Activated CD8-positive, alpha-beta T cell treated with anti-CD3 and anti-CD28 coated beads for 36 hours (primary cell): ENCODE measurements around the gene CCR5AS.
A peak's percentile ranks its signal among the peaks of the same experiment; 100 is the strongest.
"Not testable (repeated sequence)": the region's sequence is repeated elsewhere in the genome, so short reads cannot be mapped to it uniquely, and the experiment has no call there.

ENCODE experiments used
- ATAC-seq: fragments of 200-7000 bp; cut with Tn5 transposase; one replicate; pipeline ENCODE4 v1.10.0; 2021; ENCODE audit warnings: mild to moderate bottlenecking, moderate library complexity
- CTCF ChIA-PET: fragments of 350-600 bp; sonication (Branson Sonifier 250); formaldehyde crosslinking; loops from one replicate; lab custom pipeline; 2021; ENCODE audit warnings: antibody characterized with exemption; lab: Charles Lee
- POLR2A ChIA-PET: fragments of 350-600 bp; sonication (Branson Sonifier 250); formaldehyde crosslinking; loops from one replicate; lab custom pipeline; 2021; ENCODE audit warnings: antibody characterized with exemption; lab: Charles Lee
- DNase-seq: peaks from one replicate; pipeline ENCODE4 v3.0.0-alpha.2; 2020
- H3K27ac Mint-ChIP-seq: one replicate; pipeline ENCODE4 v1.8.0; 2021; ENCODE audit warnings: mild to moderate bottlenecking, mixed read lengths
- H3K27me3 Mint-ChIP-seq: one replicate; pipeline ENCODE4 v1.8.0; 2021; ENCODE audit warnings: mixed read lengths
- H3K36me3 Mint-ChIP-seq: one replicate; pipeline ENCODE4 v1.8.0; 2021; ENCODE audit warnings: low read depth, mixed read lengths
- H3K4me1 Mint-ChIP-seq: one replicate; pipeline ENCODE4 v1.8.0; 2021; ENCODE audit warnings: low read depth, mixed read lengths
- H3K4me3 Mint-ChIP-seq: one replicate; pipeline ENCODE4 v1.8.0; 2021; ENCODE audit warnings: mild to moderate bottlenecking, moderate library complexity, mixed read lengths
- H3K9me3 Mint-ChIP-seq: one replicate; pipeline ENCODE4 v1.8.0; 2021; ENCODE audit warnings: mixed read lengths
- intact Hi-C: fragments of 100-400 bp; cut with micrococcal nuclease; formaldehyde crosslinking; loops from one replicate; pipeline ENCODE4 v1.10.0; 2022
- TF ChIP-seq, protein P1 (sequence below): fragments of 200-600 bp; IDR thresholded peaks from one replicate; pipeline ENCODE4 v1.8.0; 2022; ENCODE audit warnings: antibody characterized with exemption, mild to moderate bottlenecking

The CCR5AS gene

GRCh38 chr3:46335541-46335940 is 71.3 kb downstream of the CCR5AS start:
- TF ChIP-seq, protein P1, sequence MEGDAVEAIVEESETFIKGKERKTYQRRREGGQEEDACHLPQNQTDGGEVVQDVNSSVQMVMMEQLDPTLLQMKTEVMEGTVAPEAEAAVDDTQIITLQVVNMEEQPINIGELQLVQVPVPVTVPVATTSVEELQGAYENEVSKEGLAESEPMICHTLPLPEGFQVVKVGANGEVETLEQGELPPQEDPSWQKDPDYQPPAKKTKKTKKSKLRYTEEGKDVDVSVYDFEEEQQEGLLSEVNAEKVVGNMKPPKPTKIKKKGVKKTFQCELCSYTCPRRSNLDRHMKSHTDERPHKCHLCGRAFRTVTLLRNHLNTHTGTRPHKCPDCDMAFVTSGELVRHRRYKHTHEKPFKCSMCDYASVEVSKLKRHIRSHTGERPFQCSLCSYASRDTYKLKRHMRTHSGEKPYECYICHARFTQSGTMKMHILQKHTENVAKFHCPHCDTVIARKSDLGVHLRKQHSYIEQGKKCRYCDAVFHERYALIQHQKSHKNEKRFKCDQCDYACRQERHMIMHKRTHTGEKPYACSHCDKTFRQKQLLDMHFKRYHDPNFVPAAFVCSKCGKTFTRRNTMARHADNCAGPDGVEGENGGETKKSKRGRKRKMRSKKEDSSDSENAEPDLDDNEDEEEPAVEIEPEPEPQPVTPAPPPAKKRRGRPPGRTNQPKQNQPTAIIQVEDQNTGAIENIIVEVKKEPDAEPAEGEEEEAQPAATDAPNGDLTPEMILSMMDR: no peak
- ATAC-seq (no peak), DNase-seq (no peak)
- no peak overlapping the region for H3K4me3 Mint-ChIP-seq
- H3K36me3 Mint-ChIP-seq: peaks cover 10% of the 10 kb centered on the region
- peaks cover 25% of the 10 kb centered on the region for H3K9me3 Mint-ChIP-seq
- H3K27me3 Mint-ChIP-seq: peaks cover 5% of the 10 kb centered on the region
- ChIA-PET POLR2A (interaction anchor here (0.8 to 1.0 kb wide), 2 partner anchors 21 to 35 kb away, joined by 3 to 4 read pairs; no protein-coding TSS in a partner anchor), CTCF (interaction anchor here (0.9 to 2.8 kb wide), 7 partner anchors 14 to 257 kb away, joined by 3 to 7 read pairs (median 4); partner anchors contain the start of gene CCR2)
- no peak overlapping the region for H3K27ac Mint-ChIP-seq
- peaks cover 8% of the 10 kb centered on the region for H3K4me1 Mint-ChIP-seq
- intact Hi-C loops: no loop called here

DNA sequence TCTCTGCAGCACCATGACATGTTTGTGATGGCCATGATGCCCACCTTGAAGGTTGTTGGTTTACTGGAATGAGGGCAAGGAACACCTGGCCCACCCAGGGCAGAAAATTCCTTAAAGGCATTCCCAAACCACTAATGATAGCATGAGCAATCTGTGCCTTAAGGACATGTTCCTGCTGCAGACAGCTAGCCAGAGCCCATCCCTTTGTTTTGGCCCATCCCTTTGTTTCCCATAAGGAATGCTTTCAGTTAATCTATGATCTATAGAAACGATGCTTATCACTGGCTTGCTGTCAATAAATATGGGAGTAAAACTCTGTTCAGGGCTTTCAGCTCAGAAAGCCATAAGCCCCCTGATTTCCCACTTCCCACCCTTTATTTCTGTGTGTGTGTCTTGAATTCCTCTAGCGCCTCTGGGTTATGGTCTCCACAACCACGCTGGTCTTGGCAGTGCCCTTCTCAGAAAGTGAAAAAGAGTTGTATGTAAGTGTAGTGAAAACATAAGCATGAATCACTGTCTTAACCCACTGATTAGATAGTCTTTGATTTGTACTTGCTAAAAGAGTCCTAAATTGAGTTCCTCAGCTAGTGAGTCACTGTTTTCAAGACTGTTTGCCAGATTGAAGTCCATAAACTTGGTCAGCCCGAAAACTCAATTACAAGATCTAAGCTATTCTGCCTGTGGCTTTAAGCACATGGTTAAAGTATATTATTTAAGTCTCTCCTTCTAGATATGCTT is 72.0 kb downstream of the CCR5AS start:
- Mint-ChIP-seq H3K36me3 (peaks cover 10% of the 10 kb centered on the region), H3K27me3 (peaks cover 5% of the 10 kb centered on the region), H3K27ac (no peak overlapping the region), H3K4me3 (no peak overlapping the region), H3K9me3 (peaks cover 21% of the 10 kb centered on the region), H3K4me1 (peaks cover 8% of the 10 kb centered on the region)
- intact Hi-C loops: no loop called here
- ChIA-PET CTCF (interaction anchor here (1.0 to 2.8 kb wide), 6 partner anchors 13 to 256 kb away, joined by 3 to 7 read pairs (median 5); no protein-coding TSS in a partner anchor), POLR2A (interaction anchor here (0.8 to 1.0 kb wide), 2 partner anchors 22 to 35 kb away, joined by 3 to 4 read pairs; no protein-coding TSS in a partner anchor)
- TF ChIP-seq, protein P1: no peak
- peak; percentile 35 for DNase-seq
- peak; percentile 90 for ATAC-seq

- H3K27me3 Mint-ChIP-seq, ATAC-seq, intact Hi-C loops, H3K27ac Mint-ChIP-seq, H3K36me3 Mint-ChIP-seq, CTCF ChIA-PET, POLR2A ChIA-PET, H3K4me3 Mint-ChIP-seq, DNase-seq, H3K4me1 Mint-ChIP-seq, H3K9me3 Mint-ChIP-seq: not testable (repeated sequence)
Observed at GRCh38 chr3:46330676-46331075, 76.2 kb downstream of the CCR5AS start.

GRCh38 chr3:46325645-46326300 is 81.1 kb downstream of the CCR5AS start:
- Mint-ChIP-seq H3K4me1 (no peaks in the 10 kb centered on the region), H3K27ac (no peak overlapping the region), H3K27me3 (peaks cover 4% of the 10 kb centered on the region), H3K4me3 (no peak overlapping the region), H3K36me3 (no peaks in the 10 kb centered on the region), H3K9me3 (no peaks in the 10 kb centered on the region)
- intact Hi-C loops: no loop called here
- TF ChIP-seq, protein P1: no peak
- ChIA-PET CTCF (no interaction called here), POLR2A (no interaction called here)
- ATAC-seq (no peak), DNase-seq (no peak)

DNA sequence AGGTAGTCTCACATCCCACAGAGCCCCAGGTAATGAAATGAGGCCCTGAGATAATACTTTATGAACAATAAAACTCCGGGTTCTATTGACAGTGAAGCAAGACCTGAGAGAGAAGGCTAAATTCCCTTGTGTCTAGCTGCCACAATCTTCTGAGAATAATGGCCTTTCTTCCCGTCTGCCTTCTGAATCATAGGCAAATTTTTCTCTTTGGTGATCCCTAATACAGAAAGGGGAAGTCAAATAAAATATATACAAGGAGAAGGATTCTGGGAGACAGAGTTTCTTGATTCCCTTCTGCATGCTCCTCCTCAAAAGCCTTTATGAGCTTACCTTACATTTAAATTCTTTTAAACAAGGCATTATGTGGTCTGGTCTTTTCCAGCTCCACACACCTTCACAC is 82.8 kb downstream of the CCR5AS start:
- Mint-ChIP-seq H3K36me3 (no peaks in the 10 kb centered on the region), H3K9me3 (no peaks in the 10 kb centered on the region), H3K27me3 (peaks cover 4% of the 10 kb centered on the region), H3K4me3 (no peak overlapping the region), H3K4me1 (no peaks in the 10 kb centered on the region), H3K27ac (no peak overlapping the region)
- POLR2A ChIA-PET: interaction anchor here (0.7 to 1.3 kb wide), 2 partner anchors 45 to 101 kb away, joined by 3 read pairs; no protein-coding TSS in a partner anchor
- ATAC-seq: no peak
- CTCF ChIA-PET: interaction anchor here (1.0 to 2.3 kb wide), 2 partner anchors 42 to 48 kb away, joined by 3 to 8 read pairs; no protein-coding TSS in a partner anchor
- intact Hi-C loops: no loop called here
- TF ChIP-seq, protein P1: no peak
- no peak for DNase-seq
